AG08395 (cell line): ENCODE data around the gene RAN.
"Not testable (repeated sequence)": the region's sequence is repeated elsewhere in the genome, so short reads cannot be mapped to it uniquely, and the experiment has no call there.

ENCODE experiments used
- DNase-seq: peaks from one replicate; pipeline ENCODE4 v3.0.0; 2012; ENCODE audit warnings: mixed read lengths, low spot score

The RAN gene

GRCh38 chr12:130849561-130850417 is 22.1 kb upstream of the RAN start:
- DNase-seq, result no peak

- DNase-seq, result no peak
These were observed 21.3 kb upstream of the RAN start for GRCh38 chr12:130850418-130851021.

- no peak for DNase-seq
These were observed 15.8 kb upstream of the RAN start for GRCh38 chr12:130856088-130856487.

- no peak for DNase-seq
These were observed 13.8 kb upstream of the RAN start for GRCh38 chr12:130858084-130858483.

GRCh38 chr12:130859161-130859560 is 12.7 kb upstream of the RAN start:
- no peak for DNase-seq

- no peak for DNase-seq
These were observed 11.6 kb upstream of the RAN start for GRCh38 chr12:130860311-130860710.

- no peak for DNase-seq
These were observed 9.7 kb upstream of the RAN start for GRCh38 chr12:130862161-130862560.

- DNase-seq, result not testable (repeated sequence)
These were observed 9.1 kb upstream of the RAN start for GRCh38 chr12:130862771-130863170.

GRCh38 chr12:130863298-130863697 is 8.6 kb upstream of the RAN start:
- no peak for DNase-seq

- no peak for DNase-seq
These were observed 3.5 kb upstream of the RAN start for GRCh38 chr12:130868412-130868811.

GRCh38 chr12:130870442-130871285 is 1.2 kb upstream of the RAN start:
- DNase-seq, result peak; percentile 91

- DNase-seq, result peak; percentile 46
These were observed 572 bp downstream of the RAN start for GRCh38 chr12:130872179-130873096.

- no peak for DNase-seq
These were observed 1.4 kb downstream of the RAN start for GRCh38 chr12:130873106-130873795.

GRCh38 chr12:130873825-130874224 is 2.0 kb downstream of the RAN start:
- no peak for DNase-seq

- no peak for DNase-seq
These were observed 2.8 kb downstream of the RAN start for GRCh38 chr12:130874696-130875095.

- DNase-seq, result no peak
These were observed 3.3 kb downstream of the RAN start for GRCh38 chr12:130875193-130875592.

- not testable (repeated sequence) for DNase-seq
These were observed 3.8 kb downstream of the RAN start for GRCh38 chr12:130875708-130876107.

- no peak for DNase-seq
These were observed 4.4 kb downstream of the RAN start for GRCh38 chr12:130876297-130876696.

- DNase-seq, result no peak
These were observed 4.9 kb downstream of the RAN start for GRCh38 chr12:130876758-130877157.

GRCh38 chr12:130877333-130877732 is 5.5 kb downstream of the RAN start:
- DNase-seq, result no peak
